Endothelial cell of umbilical vein (primary cell): ENCODE results near the gene GRWD1. TPM values are rescaled to one million over a fixed set of nuclear protein-coding genes. Genes with fewer than 3 reads are reported as not detected.

Source experiments
- BruUV-seq: library from RNA; stranded (reverse); fragments of 400-500 nt; replicated peaks from 2 replicates; lab custom pipeline; 2021; lab: Mats Ljungman, UMichigan
- CTCF ChIA-PET: fragments of 300-600, 350-600 bp; sonication (Branson Sonifier 250); formaldehyde crosslinking; loops from one replicate; lab custom pipeline; 2021; ENCODE audit warnings: antibody characterized with exemption, inconsistent platforms; lab: Charles Lee
- POLR2A ChIA-PET: fragments of 300-600, 350-600 bp; sonication (Branson Sonifier 250); formaldehyde crosslinking; loops from one replicate; lab custom pipeline; 2021; ENCODE audit warnings: antibody characterized with exemption, inconsistent platforms; lab: Charles Lee
- DNase-seq: peaks from one replicate; pipeline ENCODE4 v3.0.0-alpha.2; 2011; ENCODE audit warnings: low read depth, low spot score
- FAIRE-seq: peaks from 2 replicates; lab custom pipeline; 2011; peaks lifted over from hg19 to GRCh38; lab: Jason Lieb, UNC
- H2AFZ ChIP-seq: 2 replicates; pipeline ENCODE4 v1.6.0; 2012; ENCODE audit warnings: low read depth, low read length, control low read depth, inconsistent platforms
- H3K27ac ChIP-seq: 2 replicates; pipeline ENCODE4 v1.5.1; 2011; ENCODE audit warnings: low read depth, mild to moderate bottlenecking, control low read depth, low read length, moderate library complexity; ENCODE audit not compliant: insufficient read depth
- H3K27me3 ChIP-seq, 2 experiments: 2 replicates each; pipeline versions ENCODE4 v1.6.0 to v1.6.1; 2011; ENCODE audit warnings: low read length in 2 of 2, mixed read lengths in 1 of 2; ENCODE audit not compliant: control insufficient read depth in 2 of 2, insufficient read depth in 2 of 2
- H3K36me3 ChIP-seq, 2 experiments: 2 replicates in 1 of 2; 3 replicates in 1 of 2; pipeline ENCODE4 v1.5.1; 2011; ENCODE audit warnings: low read length in 2 of 2, mild to moderate bottlenecking in 1 of 2, moderate library complexity in 1 of 2; ENCODE audit not compliant: control insufficient read depth in 2 of 2, insufficient read depth in 2 of 2; ENCODE audit errors: extremely low read depth in 1 of 2
- H3K4me1 ChIP-seq: 3 replicates; pipeline ENCODE4 v1.5.1; 2011; ENCODE audit warnings: mild to moderate bottlenecking, low read length; ENCODE audit not compliant: control insufficient read depth, insufficient read depth; ENCODE audit errors: extremely low read depth
- H3K4me2 ChIP-seq: 2 replicates; pipeline ENCODE4 v1.6.1; 2011; ENCODE audit warnings: low read length, control low read depth, mixed read lengths; ENCODE audit not compliant: insufficient read depth
- H3K4me3 ChIP-seq, 3 experiments: fragments of 200-600 bp in 1 of 3; sonication (generic), shearing (Covaris generic) in 1 of 3; replicated peaks in 1 of 3; 2 replicates each; pipeline ENCODE4 v1.5.1; 2011 to 2016; ENCODE audit warnings: control low read depth in 3 of 3, low read length in 3 of 3, mild to moderate bottlenecking in 2 of 3, inconsistent platforms in 1 of 3, low read depth in 1 of 3, moderate library complexity in 1 of 3; ENCODE audit not compliant: insufficient read depth in 1 of 3
- H3K79me2 ChIP-seq: 2 replicates; pipeline ENCODE4 v1.6.0; 2012; ENCODE audit warnings: low read length, inconsistent platforms; ENCODE audit not compliant: control insufficient read depth, insufficient read depth
- H3K9ac ChIP-seq: replicated peaks from 2 replicates; pipeline ENCODE3; 2011; ENCODE audit warnings: low read length, control low read depth; ENCODE audit not compliant: insufficient read depth; ENCODE audit errors: extremely low read depth
- H3K9me1 ChIP-seq: replicated peaks from 3 replicates; pipeline ENCODE4 v1.6.0; 2011; ENCODE audit warnings: mild to moderate bottlenecking, low read length; ENCODE audit not compliant: control insufficient read depth, insufficient read depth; ENCODE audit errors: extremely low read depth
- H3K9me3 ChIP-seq: replicated peaks from 2 replicates; pipeline ENCODE4 v1.5.1; 2012; ENCODE audit warnings: low read length, inconsistent platforms; ENCODE audit not compliant: control insufficient read depth, insufficient read depth
- H4K20me1 ChIP-seq: replicated peaks from 2 replicates; pipeline ENCODE3; 2011; ENCODE audit warnings: mild to moderate bottlenecking, low read length; ENCODE audit not compliant: control insufficient read depth, insufficient read depth; ENCODE audit errors: extremely low read depth
- EZH2 ChIP-seq: IDR thresholded peaks from 2 replicates; pipeline ENCODE4 v1.6.1; 2012; ENCODE audit warnings: borderline replicate concordance, low read depth, mild to moderate bottlenecking, moderate library complexity, low read length, inconsistent platforms; ENCODE audit not compliant: severe bottlenecking
- FOS ChIP-seq: IDR thresholded peaks from 2 replicates; pipeline ENCODE4 v1.6.1; 2011; ENCODE audit warnings: mild to moderate bottlenecking, low read length, moderate library complexity, borderline replicate concordance; ENCODE audit not compliant: insufficient read depth
- GATA2 ChIP-seq: IDR thresholded peaks from 2 replicates; pipeline ENCODE4 v1.7.0; 2011; ENCODE audit warnings: low read depth, mild to moderate bottlenecking, moderate library complexity, mixed read lengths, low read length; ENCODE audit not compliant: insufficient read length, insufficient read depth
- JUN ChIP-seq: IDR thresholded peaks from 2 replicates; pipeline ENCODE4 v1.6.1; 2011; ENCODE audit warnings: borderline replicate concordance, low read depth; ENCODE audit not compliant: insufficient read length, insufficient read depth
- MYC ChIP-seq: IDR thresholded peaks from one replicate; pipeline ENCODE4 v1.6.1; 2011; ENCODE audit warnings: mild to moderate bottlenecking, low read depth, low read length
- POLR2A ChIP-seq: IDR thresholded peaks from 2 replicates; pipeline ENCODE4 v1.6.1; 2012; ENCODE audit warnings: low read depth, mild to moderate bottlenecking, control low read depth, low read length
- POLR2AphosphoS5 ChIP-seq: IDR thresholded peaks from 2 replicates; pipeline ENCODE4 v1.6.1; 2012; ENCODE audit warnings: low read depth, mild to moderate bottlenecking, control low read depth, low read length, moderate library complexity; ENCODE audit not compliant: insufficient read depth
- dilution Hi-C: fragments of 300-500 bp; cut with MboI; formaldehyde crosslinking; loops from one replicate; pipeline ENCODE4 v1.15.0; 2019; ENCODE audit warnings: low sequenced_read_pairs; ENCODE audit not compliant: extremely low pct_ligation_motif_present
- intact Hi-C: fragments of 100-400 bp; cut with micrococcal nuclease; formaldehyde crosslinking; loops from one replicate; pipeline ENCODE4 v1.10.0; 2022
- polyA plus RNA-seq, 4 experiments: library from polyadenylated mRNA; depleted of rRNA in 3 of 4; stranded (reverse) in 3 of 4; unstranded in 1 of 4; fragments of >200 nt; gene quantifications; 2 replicates each; pipeline versions ENCODE4 v1.2.1 to v1.2.3, GENCODE V29; 2011 to 2012; ENCODE audit warnings: missing spikeins in 1 of 4
- total RNA-seq: library from RNA; stranded (reverse); gene quantifications from 2 replicates; pipeline ENCODE4 v1.2.3, GENCODE V29; 2021
- TF ChIP-seq, protein P1 (sequence below), 2 donors: IDR thresholded peaks; 1 replicate in 1 of 2; 2 replicates in 1 of 2; pipeline ENCODE4 v1.5.1; 2011; ENCODE audit warnings: low read length in 2 of 2, mild to moderate bottlenecking in 2 of 2, moderate library complexity in 2 of 2, control low read depth in 1 of 2, inconsistent platforms in 1 of 2, low read depth in 1 of 2; ENCODE audit not compliant: insufficient read depth in 1 of 2; ENCODE audit errors: extremely low read depth in 1 of 2
- TF ChIP-seq, protein P2 (sequence below): IDR thresholded peaks from 2 replicates; pipeline ENCODE4 v1.6.1; 2011; ENCODE audit not compliant: insufficient read depth, insufficient read length

Gene GRWD1
- total and polyA plus RNA-seq, 2 donors (not counting 3 experiments of a cell fraction or from before 2014, with no cell fraction given): 26.3 to 52.7 TPM

DNA sequence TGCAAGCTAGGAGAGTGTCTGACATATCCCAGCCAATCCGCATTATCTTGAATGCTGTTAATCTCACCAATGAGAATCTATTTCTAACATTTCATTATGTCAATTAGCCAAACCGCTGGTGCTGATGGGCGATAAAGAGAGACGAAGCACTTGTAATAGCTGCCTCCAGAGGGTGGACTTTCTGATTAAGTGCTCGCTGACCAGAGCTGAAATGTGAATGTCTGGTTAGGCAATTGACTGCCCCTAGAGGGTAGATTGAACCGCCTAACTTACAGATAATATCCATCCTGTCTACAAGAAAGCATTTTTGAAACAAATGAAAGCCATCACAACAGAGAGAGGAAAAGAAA, 552 bp upstream of the GRWD1 start:
- peak; percentile 60 for TF ChIP-seq GATA2
- TF ChIP-seq POLR2AphosphoS5: no peak
- TF ChIP-seq, protein P1, sequence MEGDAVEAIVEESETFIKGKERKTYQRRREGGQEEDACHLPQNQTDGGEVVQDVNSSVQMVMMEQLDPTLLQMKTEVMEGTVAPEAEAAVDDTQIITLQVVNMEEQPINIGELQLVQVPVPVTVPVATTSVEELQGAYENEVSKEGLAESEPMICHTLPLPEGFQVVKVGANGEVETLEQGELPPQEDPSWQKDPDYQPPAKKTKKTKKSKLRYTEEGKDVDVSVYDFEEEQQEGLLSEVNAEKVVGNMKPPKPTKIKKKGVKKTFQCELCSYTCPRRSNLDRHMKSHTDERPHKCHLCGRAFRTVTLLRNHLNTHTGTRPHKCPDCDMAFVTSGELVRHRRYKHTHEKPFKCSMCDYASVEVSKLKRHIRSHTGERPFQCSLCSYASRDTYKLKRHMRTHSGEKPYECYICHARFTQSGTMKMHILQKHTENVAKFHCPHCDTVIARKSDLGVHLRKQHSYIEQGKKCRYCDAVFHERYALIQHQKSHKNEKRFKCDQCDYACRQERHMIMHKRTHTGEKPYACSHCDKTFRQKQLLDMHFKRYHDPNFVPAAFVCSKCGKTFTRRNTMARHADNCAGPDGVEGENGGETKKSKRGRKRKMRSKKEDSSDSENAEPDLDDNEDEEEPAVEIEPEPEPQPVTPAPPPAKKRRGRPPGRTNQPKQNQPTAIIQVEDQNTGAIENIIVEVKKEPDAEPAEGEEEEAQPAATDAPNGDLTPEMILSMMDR (IDR thresholded peaks at IDR 0.05; ENCODE audit: extremely low read depth in 1 of 2, insufficient read depth in 1 of 2, low read depth in 1 of 2, low read length in 2 of 2): peak; percentile 61 to 68
- Histone ChIP-seq H3K4me1 (peaks cover 17% of the 10 kb centered on the region), H3K79me2 (peaks cover 12% of the 10 kb centered on the region), H3K4me2 (peak overlapping the region; percentile 57), H3K36me3 (peaks cover 0 to 11% of the 10 kb centered on the region in 2 experiments), H3K27ac (peak overlapping the region; percentile 52), H3K9ac (peak overlapping the region; percentile 85), H4K20me1 (no peaks in the 10 kb centered on the region), H3K9me1 (no peaks in the 10 kb centered on the region), H3K27me3 (peaks cover 7 to 19% of the 10 kb centered on the region in 2 experiments), H3K9me3 (no peaks in the 10 kb centered on the region), H3K4me3 (peak overlapping the region; percentile 85 to 97 (median 86)), H2AFZ (peak overlapping the region; percentile 33)
- DNase-seq: peak; percentile 96
- intact Hi-C loops: loop anchor here (1.0 to 5.0 kb wide), 9 partner anchors 21 to 178 kb away; partner anchors contain the start of genes CYTH2, KDELR1 and SYNGR4
- POLR2A ChIA-PET: interaction anchor here (1.0 kb wide), 1 partner anchor 24 kb away, joined by 3 read pairs; no protein-coding TSS in a partner anchor
- BruUV-seq: no TSS peak
- CTCF ChIA-PET: interaction anchor here (0.5 to 2.4 kb wide), 26 partner anchors 10 to 155 kb away, joined by 3 to 52 read pairs (median 4); partner anchors contain the start of genes GRIN2D, KDELR1, SYNGR4 and TMEM143
- FAIRE-seq: no peak
- dilution Hi-C loops: no loop called here

DNA sequence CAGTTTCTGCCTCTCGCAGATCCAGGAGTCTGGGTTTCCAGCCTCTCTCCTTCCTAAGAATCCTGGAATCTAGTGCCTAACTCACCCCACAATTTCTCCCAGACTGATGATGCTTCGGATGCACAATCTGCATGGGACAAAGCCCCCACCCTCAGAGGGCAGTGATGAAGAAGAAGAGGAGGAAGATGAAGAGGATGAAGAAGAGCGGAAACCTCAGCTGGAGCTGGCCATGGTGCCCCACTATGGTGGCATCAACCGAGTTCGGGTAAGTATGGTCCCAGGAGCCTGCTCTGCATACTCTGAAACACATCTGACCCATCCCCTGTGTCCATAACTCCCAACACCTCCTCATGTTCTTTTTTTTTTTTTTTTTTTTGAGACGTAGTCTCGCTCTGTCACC, 796 bp downstream of the GRWD1 start:
- FAIRE-seq: no peak
- ChIA-PET CTCF (interaction anchor here (1.8 to 2.4 kb wide), 3 partner anchors 56 to 132 kb away, joined by 7 to 52 read pairs (median 9); partner anchors contain the start of gene KDELR1), POLR2A (interaction anchor here (0.6 kb wide), 1 partner anchor 46 kb away, joined by 5 read pairs; no protein-coding TSS in a partner anchor)
- peak overlapping the region; percentile 85 for H3K9ac ChIP-seq
- H3K27me3 ChIP-seq: peaks cover 4 to 16% of the 10 kb centered on the region in 2 experiments
- dilution Hi-C loops (no loop called here), intact Hi-C loops (loop anchor here (5.0 kb wide), 1 partner anchor 179 kb away; no protein-coding TSS in a partner anchor)
- no TSS peak for BruUV-seq
- no peak for TF ChIP-seq EZH2
- TF ChIP-seq MYC: no peak
- no peak for TF ChIP-seq POLR2A
- TF ChIP-seq FOS: no peak
- TF ChIP-seq GATA2: no peak
- no peak for TF ChIP-seq JUN
- TF ChIP-seq POLR2AphosphoS5: no peak
- TF ChIP-seq, protein P2, sequence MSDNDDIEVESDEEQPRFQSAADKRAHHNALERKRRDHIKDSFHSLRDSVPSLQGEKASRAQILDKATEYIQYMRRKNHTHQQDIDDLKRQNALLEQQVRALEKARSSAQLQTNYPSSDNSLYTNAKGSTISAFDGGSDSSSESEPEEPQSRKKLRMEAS: no peak
- TF ChIP-seq, protein P1 (IDR thresholded peaks at IDR 0.05; ENCODE audit: extremely low read depth in 1 of 2, insufficient read depth in 1 of 2, low read depth in 1 of 2, low read length in 2 of 2): no peak
- H3K79me2 ChIP-seq: peaks cover 12% of the 10 kb centered on the region
- no peak overlapping the region for H2AFZ ChIP-seq
- no peak for DNase-seq
- peak overlapping the region; percentile 52 for H3K27ac ChIP-seq
- no peaks in the 10 kb centered on the region for H3K9me1 ChIP-seq
- no peaks in the 10 kb centered on the region for H3K9me3 ChIP-seq
- peak overlapping the region; percentile 93 for H3K4me2 ChIP-seq
- peaks cover 17% of the 10 kb centered on the region for H3K4me1 ChIP-seq
- peaks cover 2 to 22% of the 10 kb centered on the region in 2 experiments for H3K36me3 ChIP-seq
- H4K20me1 ChIP-seq: no peaks in the 10 kb centered on the region
- H3K4me3 ChIP-seq: peak overlapping the region; percentile 85 to 97 (median 86)
